Naive thymus-derived CD8-positive, alpha-beta T cell (primary cell): Measurements from ENCODE around the gene RALY. TPM values are rescaled to one million over a fixed set of nuclear protein-coding genes. Genes with fewer than 3 reads are reported as not detected.

Source experiments
- ATAC-seq, 2 donors: fragments of 150-1000 bp; cut with Tn5 transposase in 1 of 2; sonication (Bioruptor Pico), chemical (Tn5 transposase) in 1 of 2; 1 replicate in 1 of 2; 2 replicates in 1 of 2; pipeline ENCODE4 v1.10.0; 2021; ENCODE audit warnings: mild to moderate bottlenecking in 2 of 2, moderate library complexity in 2 of 2
- POLR2A ChIA-PET: fragments of 350-600 bp; sonication (Branson Sonifier 250); formaldehyde crosslinking; loops from one replicate; lab custom pipeline; 2021; ENCODE audit warnings: antibody characterized with exemption; lab: Charles Lee
- DNase-seq, 10 donors: peaks; one replicate each; pipeline versions ENCODE4 v3.0.0 to v3.0.0-alpha.2; 2020 to 2022
- H3K27ac Mint-ChIP-seq, 10 donors: one replicate each; pipeline ENCODE4 v1.8.0; 2020 to 2022; ENCODE audit warnings: mild to moderate bottlenecking in 10 of 10, mixed read lengths in 10 of 10, moderate library complexity in 4 of 10, inconsistent platforms in 1 of 10
- H3K27me3 Mint-ChIP-seq, 5 donors: one replicate each; pipeline ENCODE4 v1.8.0; 2021 to 2022; ENCODE audit warnings: mixed read lengths in 5 of 5
- H3K36me3 Mint-ChIP-seq, 3 donors: one replicate each; pipeline ENCODE4 v1.8.0; 2020 to 2022; ENCODE audit warnings: mixed read lengths in 3 of 3, mild to moderate bottlenecking in 2 of 3, inconsistent platforms in 1 of 3
- H3K4me1 Mint-ChIP-seq, 4 donors: one replicate each; pipeline ENCODE4 v1.8.0; 2021 to 2022; ENCODE audit warnings: mixed read lengths in 4 of 4
- H3K4me3 Mint-ChIP-seq, 10 donors: one replicate each; pipeline ENCODE4 v1.8.0; 2020 to 2022; ENCODE audit warnings: mild to moderate bottlenecking in 10 of 10, mixed read lengths in 10 of 10, moderate library complexity in 6 of 10, inconsistent platforms in 1 of 10
- H3K9me3 Mint-ChIP-seq, 9 donors: one replicate each; pipeline ENCODE4 v1.8.0; 2020 to 2022; ENCODE audit warnings: mixed read lengths in 9 of 9, mild to moderate bottlenecking in 3 of 9, inconsistent platforms in 1 of 9, moderate library complexity in 1 of 9
- polyA plus RNA-seq, 3 donors: library from polyadenylated mRNA; unstranded; fragments of 300-500 nt; fragmentation: Illumina TruSeq; gene quantifications; one replicate each; pipeline ENCODE4 v1.2.3, GENCODE V29; 2021
- total RNA-seq, 8 experiments: library from RNA in 2 of 8; stranded (reverse) in 2 of 8; gene quantifications; one replicate each; pipeline ENCODE4 v1.2.3 and lab custom pipeline; 2021 to 2026

The RALY gene
- total and polyA plus RNA-seq, 5 experiments from 2014 or later = 105 to 211 (median 175) TPM

GRCh38 chr20:34072778-34073177 lies 79.1 kb downstream of the RALY start:
- H3K9me3 Mint-ChIP-seq = no peaks in the 10 kb centered on the region
- ATAC-seq (no peak), DNase-seq (no peak)
- H3K27ac Mint-ChIP-seq = peak overlapping the region in 6 of 10 donors; percentile 9 to 85 (median 50)
- H3K27me3 Mint-ChIP-seq = no peaks in the 10 kb centered on the region
- H3K36me3 Mint-ChIP-seq = peaks cover 0 to 57% (median 0%) of the 10 kb centered on the region in 3 donors
- POLR2A ChIA-PET = no interaction called here
- peaks cover 22 to 29% (median 25%) of the 10 kb centered on the region in 4 donors for H3K4me1 Mint-ChIP-seq
- no peak overlapping the region for H3K4me3 Mint-ChIP-seq

DNA sequence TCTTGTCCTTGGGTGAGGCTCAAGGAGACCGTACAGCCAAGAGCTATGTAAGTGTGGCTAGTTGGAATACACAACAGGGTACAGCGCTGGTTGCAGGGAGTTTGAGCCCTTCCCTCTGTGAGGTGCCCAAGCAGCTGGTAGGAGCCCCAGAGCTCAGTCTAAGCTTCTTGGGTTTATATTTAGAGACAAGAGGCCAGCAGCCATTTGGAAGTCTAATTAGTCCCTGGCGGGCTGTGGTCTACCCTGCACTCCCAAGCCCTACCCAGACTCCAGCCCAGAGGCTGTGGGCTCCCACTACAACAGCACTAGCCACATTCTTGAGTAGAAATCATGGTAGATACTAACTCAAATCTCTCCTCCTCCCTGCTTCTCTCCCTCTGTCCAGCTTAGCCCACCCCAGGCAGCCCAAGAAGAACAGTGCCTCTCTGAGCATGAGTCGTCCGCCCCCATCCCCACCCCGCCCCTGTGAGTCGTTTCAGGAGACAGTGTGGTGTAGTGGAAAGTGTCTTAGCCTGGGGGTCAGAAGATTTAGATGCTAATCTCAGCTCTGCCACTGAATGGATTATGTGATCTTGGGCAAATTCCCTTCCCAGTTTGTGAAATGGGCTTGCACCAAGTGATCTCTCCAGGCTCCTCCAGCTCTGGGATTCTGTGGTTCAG lies 80.5 kb downstream of the RALY start:
- Mint-ChIP-seq H3K27me3 (no peaks in the 10 kb centered on the region), H3K9me3 (no peaks in the 10 kb centered on the region), H3K4me3 (no peak overlapping the region), H3K36me3 (peaks cover 0 to 66% (median 0%) of the 10 kb centered on the region in 3 donors), H3K4me1 (peaks cover 8 to 18% (median 15%) of the 10 kb centered on the region in 4 donors), H3K27ac (peak overlapping the region in 1 of 10 donors; percentile 39)
- POLR2A ChIA-PET = interaction anchor here (1.1 kb wide), 1 partner anchor 21 kb away, joined by 3 read pairs; no protein-coding TSS in a partner anchor
- no peak for DNase-seq
- no peak for ATAC-seq

DNA sequence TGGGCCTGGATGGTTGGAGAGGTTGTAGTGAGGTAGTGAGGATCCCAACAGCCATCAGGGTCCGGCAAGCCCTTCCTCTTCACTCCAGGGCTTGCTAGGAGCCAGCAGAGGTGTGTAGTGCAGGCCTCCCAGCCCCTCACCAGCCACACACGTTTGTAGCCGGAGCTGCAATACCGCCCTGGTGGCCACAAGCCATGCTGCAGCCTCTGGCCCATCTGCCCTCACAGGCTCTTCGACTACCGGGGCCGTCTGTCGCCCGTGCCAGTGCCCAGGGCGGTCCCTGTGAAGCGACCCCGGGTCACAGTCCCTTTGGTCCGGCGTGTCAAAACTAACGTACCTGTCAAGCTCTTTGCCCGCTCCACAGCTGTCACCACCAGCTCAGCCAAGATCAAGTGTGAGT lies 81.9 kb downstream of the RALY start:
- Mint-ChIP-seq H3K36me3 (peaks cover 0 to 78% (median 0%) of the 10 kb centered on the region in 3 donors), H3K4me3 (no peak overlapping the region), H3K27ac (peak overlapping the region in 5 of 10 donors; percentile 10 to 76 (median 53)), H3K27me3 (no peaks in the 10 kb centered on the region), H3K4me1 (peaks cover 0 to 16% (median 8%) of the 10 kb centered on the region in 4 donors), H3K9me3 (no peaks in the 10 kb centered on the region)
- POLR2A ChIA-PET = no interaction called here
- no peak for ATAC-seq
- DNase-seq = no peak

- Mint-ChIP-seq H3K4me3 (no peak overlapping the region), H3K9me3 (no peaks in the 10 kb centered on the region), H3K27me3 (no peaks in the 10 kb centered on the region), H3K27ac (peak overlapping the region in 4 of 10 donors; percentile 11 to 67 (median 52)), H3K4me1 (peaks cover 0 to 23% (median 14%) of the 10 kb centered on the region in 4 donors), H3K36me3 (peaks cover 0 to 83% (median 0%) of the 10 kb centered on the region in 3 donors)
- POLR2A ChIA-PET = no interaction called here
- ATAC-seq = no peak
- DNase-seq = no peak
Observed at GRCh38 chr20:34076952-34077351, 83.2 kb downstream of the RALY start.

GRCh38 chr20:34078540-34078939 lies 84.8 kb downstream of the RALY start:
- POLR2A ChIA-PET = interaction anchor here (0.8 to 1.1 kb wide), 2 partner anchors 19 to 34 kb away, joined by 3 read pairs; partner anchors contain the start of gene EIF2S2
- H3K4me1 Mint-ChIP-seq = peaks cover 3 to 15% (median 9%) of the 10 kb centered on the region in 4 donors
- ATAC-seq (no peak), DNase-seq (no peak)
- no peaks in the 10 kb centered on the region for H3K9me3 Mint-ChIP-seq
- peaks cover 0 to 76% (median 0%) of the 10 kb centered on the region in 3 donors for H3K36me3 Mint-ChIP-seq
- no peak overlapping the region for H3K4me3 Mint-ChIP-seq
- H3K27me3 Mint-ChIP-seq = no peaks in the 10 kb centered on the region
- peak overlapping the region in 8 of 10 donors; percentile 28 to 89 (median 72) for H3K27ac Mint-ChIP-seq

DNA sequence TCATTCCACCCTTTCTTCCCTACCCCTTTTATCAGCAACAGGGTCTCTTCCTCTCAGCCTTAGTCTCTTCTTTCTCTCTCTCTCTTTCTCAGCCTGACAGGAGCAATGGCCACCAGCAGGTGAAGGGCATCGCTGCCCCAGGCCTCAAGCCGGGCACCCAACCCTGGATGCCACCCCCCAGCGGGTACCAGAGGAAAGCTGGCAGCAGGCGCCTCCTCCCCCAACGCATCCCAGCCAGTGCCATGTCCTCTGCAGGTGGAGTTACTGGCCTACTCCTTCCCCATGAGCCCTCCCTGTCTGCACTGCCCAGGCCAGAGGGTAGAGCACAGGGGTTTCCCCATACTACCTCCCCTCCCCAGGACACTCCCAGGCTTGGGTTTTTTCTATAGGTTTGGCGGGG lies 86.1 kb downstream of the RALY start:
- Mint-ChIP-seq H3K27ac (peak overlapping the region in 9 of 10 donors; percentile 5 to 91 (median 71)), H3K4me3 (no peak overlapping the region), H3K36me3 (peaks cover 0 to 85% (median 5%) of the 10 kb centered on the region in 3 donors), H3K4me1 (peaks cover 4 to 22% (median 13%) of the 10 kb centered on the region in 4 donors), H3K27me3 (no peaks in the 10 kb centered on the region), H3K9me3 (no peaks in the 10 kb centered on the region)
- DNase-seq = no peak
- ATAC-seq = no peak
- POLR2A ChIA-PET = interaction anchor here (1.0 kb wide), 1 partner anchor 86 kb away, joined by 3 read pairs; the partner anchor contains the start of gene RALY

GRCh38 chr20:34082232-34082887 lies 88.6 kb downstream of the RALY start:
- Mint-ChIP-seq H3K4me3 (no peak overlapping the region), H3K9me3 (no peaks in the 10 kb centered on the region), H3K27ac (peak overlapping the region in 9 of 10 donors; percentile 31 to 91 (median 71)), H3K36me3 (peaks cover 0 to 83% (median 5%) of the 10 kb centered on the region in 3 donors), H3K4me1 (peaks cover 4 to 29% (median 19%) of the 10 kb centered on the region in 4 donors), H3K27me3 (no peaks in the 10 kb centered on the region)
- DNase-seq (no peak), ATAC-seq (no peak)
- POLR2A ChIA-PET = interaction anchor here (0.9 to 1.1 kb wide), 2 partner anchors 30 to 89 kb away, joined by 3 read pairs; partner anchors contain the start of gene EIF2S2

DNA sequence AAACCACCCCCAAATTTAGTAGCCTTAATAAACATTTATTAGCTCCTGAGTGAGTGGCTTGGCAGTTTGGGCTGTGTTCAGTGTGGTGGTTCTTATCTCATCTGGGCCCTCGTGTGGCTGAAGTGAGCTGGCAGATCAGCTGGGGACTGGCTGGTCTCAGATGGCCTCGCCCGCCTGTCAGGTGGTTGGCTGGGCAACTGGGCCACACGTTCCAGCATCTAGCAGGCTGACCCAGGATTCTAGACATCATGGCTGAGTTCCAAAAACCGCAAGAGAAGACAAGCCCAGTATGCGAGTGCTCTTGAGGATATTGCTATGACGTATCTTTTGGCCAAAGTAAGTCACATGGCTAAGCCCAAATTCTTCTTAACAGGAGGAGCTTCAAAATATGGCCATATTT lies 89.4 kb downstream of the RALY start:
- ATAC-seq = no peak
- H3K27ac Mint-ChIP-seq = peak overlapping the region; percentile 3 to 92 (median 47)
- H3K9me3 Mint-ChIP-seq = no peaks in the 10 kb centered on the region
- H3K27me3 Mint-ChIP-seq = no peaks in the 10 kb centered on the region
- peaks cover 4 to 29% (median 20%) of the 10 kb centered on the region in 4 donors for H3K4me1 Mint-ChIP-seq
- H3K4me3 Mint-ChIP-seq = no peak overlapping the region
- POLR2A ChIA-PET = interaction anchor here (0.7 kb wide), 1 partner anchor 30 kb away, joined by 10 read pairs; no protein-coding TSS in a partner anchor
- H3K36me3 Mint-ChIP-seq = peaks cover 0 to 86% (median 5%) of the 10 kb centered on the region in 3 donors
- no peak for DNase-seq

DNA sequence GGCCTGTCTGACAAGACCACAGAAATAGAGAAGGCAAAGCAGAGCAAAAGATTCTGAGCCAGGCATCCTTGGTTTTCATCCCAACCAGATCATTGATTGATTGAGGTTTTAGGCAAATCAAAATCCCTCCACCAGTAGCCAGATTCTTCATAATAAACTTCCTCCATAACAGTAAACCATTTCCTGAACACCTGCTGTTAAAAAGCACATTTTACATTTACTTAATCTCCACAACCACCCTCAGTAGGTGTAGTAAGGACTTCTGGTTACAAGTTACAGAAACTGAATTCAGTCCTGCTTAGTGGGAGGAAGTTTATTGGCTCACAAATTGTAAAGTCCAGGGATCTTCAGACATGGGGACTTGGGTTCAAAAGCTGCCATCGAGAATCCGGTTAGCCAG lies 90.1 kb downstream of the RALY start:
- POLR2A ChIA-PET = interaction anchor here (0.7 kb wide), 1 partner anchor 29 kb away, joined by 10 read pairs; no protein-coding TSS in a partner anchor
- ATAC-seq = no peak
- no peaks in the 10 kb centered on the region for H3K9me3 Mint-ChIP-seq
- no peaks in the 10 kb centered on the region for H3K27me3 Mint-ChIP-seq
- peaks cover 0 to 87% (median 7%) of the 10 kb centered on the region in 3 donors for H3K36me3 Mint-ChIP-seq
- peaks cover 4 to 29% (median 20%) of the 10 kb centered on the region in 4 donors for H3K4me1 Mint-ChIP-seq
- H3K27ac Mint-ChIP-seq = peak overlapping the region; percentile 3 to 92 (median 57)
- no peak for DNase-seq
- H3K4me3 Mint-ChIP-seq = peak overlapping the region in 1 of 10 donors; percentile 24

GRCh38 chr20:34084227-34084923 lies 90.7 kb downstream of the RALY start:
- H3K4me1 Mint-ChIP-seq = peaks cover 4 to 29% (median 18%) of the 10 kb centered on the region in 4 donors
- POLR2A ChIA-PET = no interaction called here
- ATAC-seq (no peak), DNase-seq (no peak)
- H3K27me3 Mint-ChIP-seq = no peaks in the 10 kb centered on the region
- H3K36me3 Mint-ChIP-seq = peaks cover 0 to 87% (median 9%) of the 10 kb centered on the region in 3 donors
- H3K9me3 Mint-ChIP-seq = no peaks in the 10 kb centered on the region
- H3K4me3 Mint-ChIP-seq = peak overlapping the region in 1 of 10 donors; percentile 24
- peak overlapping the region in 8 of 10 donors; percentile 31 to 92 (median 59) for H3K27ac Mint-ChIP-seq

DNA sequence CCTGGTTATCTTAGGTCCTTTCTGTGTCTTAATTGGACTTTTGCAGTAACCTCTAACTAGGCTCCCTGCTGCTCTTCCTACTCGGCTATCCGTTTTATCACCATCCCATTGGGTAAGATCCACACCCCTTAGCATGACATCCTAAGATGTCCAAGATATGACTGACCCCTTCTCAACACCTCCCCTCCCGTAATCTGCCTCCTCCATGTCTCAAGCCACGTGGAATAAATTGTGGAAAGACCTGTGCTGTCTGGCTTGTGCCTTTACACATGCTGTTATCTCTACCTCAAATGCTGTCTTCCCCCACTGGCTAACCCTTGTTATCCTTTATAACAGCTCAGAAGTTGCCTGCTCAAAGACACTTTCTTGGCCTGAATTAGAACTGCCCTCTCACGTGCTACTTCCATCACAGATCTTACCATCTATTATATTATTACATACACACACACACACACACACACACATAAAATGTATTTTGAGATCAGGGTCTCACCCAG lies 91.9 kb downstream of the RALY start:
- POLR2A ChIA-PET = no interaction called here
- ATAC-seq = no peak
- peaks cover 0 to 88% (median 13%) of the 10 kb centered on the region in 3 donors for H3K36me3 Mint-ChIP-seq
- H3K27ac Mint-ChIP-seq = peak overlapping the region in 9 of 10 donors; percentile 6 to 90 (median 57)
- no peaks in the 10 kb centered on the region for H3K9me3 Mint-ChIP-seq
- H3K4me3 Mint-ChIP-seq = no peak overlapping the region
- no peaks in the 10 kb centered on the region for H3K27me3 Mint-ChIP-seq
- no peak for DNase-seq
- peaks cover 4 to 29% (median 19%) of the 10 kb centered on the region in 4 donors for H3K4me1 Mint-ChIP-seq
